ENCODE measurements around the gene UNC5CL. TPM values are rescaled to one million over a fixed set of nuclear protein-coding genes. Genes with fewer than 3 reads are reported as not detected.

The UNC5CL gene, protein sequence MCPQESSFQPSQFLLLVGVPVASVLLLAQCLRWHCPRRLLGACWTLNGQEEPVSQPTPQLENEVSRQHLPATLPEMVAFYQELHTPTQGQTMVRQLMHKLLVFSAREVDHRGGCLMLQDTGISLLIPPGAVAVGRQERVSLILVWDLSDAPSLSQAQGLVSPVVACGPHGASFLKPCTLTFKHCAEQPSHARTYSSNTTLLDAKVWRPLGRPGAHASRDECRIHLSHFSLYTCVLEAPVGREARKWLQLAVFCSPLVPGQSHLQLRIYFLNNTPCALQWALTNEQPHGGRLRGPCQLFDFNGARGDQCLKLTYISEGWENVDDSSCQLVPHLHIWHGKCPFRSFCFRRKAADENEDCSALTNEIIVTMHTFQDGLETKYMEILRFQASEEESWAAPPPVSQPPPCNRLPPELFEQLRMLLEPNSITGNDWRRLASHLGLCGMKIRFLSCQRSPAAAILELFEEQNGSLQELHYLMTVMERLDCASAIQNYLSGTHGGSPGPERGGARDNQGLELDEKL
- 1 to 10 TPM in 3 of 4 donors, not detected in 1; 1.1 to 1.7 (median 1.7) TPM for total RNA-seq

DNA sequence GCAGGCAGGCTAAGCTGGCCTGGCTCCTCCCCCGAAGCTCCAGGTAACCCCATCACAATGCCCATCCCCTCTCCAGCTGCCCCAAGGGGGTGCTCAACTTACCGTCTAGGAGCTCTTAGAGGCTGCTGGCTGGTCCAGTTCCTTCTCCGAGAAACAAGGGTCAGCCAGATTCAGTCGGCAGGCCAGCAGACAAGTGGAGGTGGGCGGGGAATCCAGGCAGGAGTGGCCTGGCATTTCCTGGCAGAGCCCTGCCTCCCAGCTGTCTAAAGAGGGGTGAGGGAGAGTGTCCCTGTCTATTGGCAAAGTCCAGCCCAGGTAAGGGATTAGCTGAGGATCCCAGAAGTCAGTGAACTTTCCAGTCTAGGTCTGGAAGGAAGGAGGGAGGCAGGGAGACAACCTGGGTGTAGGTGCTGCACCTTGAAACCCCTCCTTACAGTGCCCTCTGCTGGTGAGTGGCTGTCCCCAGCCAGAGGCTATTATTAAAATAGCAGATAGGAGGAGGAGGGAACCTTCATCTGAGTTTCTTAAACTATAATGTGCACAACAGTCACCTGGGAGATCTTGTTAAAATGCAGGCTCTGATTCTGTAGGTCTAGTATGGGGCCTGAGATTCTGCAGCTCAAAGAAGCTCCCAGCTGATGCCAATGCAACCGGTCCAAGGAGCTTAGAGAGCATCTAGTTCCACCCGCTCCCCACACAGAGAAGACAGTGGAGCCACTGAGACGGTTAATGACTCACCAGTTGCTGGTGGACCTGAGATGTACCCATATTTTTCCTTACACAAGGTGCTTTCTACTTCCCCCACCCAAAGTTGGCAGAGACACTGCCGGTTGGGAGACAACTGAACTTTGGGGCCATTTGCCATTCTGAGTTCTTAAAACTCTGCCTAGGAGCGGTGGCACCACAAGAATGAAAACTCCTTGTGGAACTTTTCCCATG is at the start of gene UNC5CL:
Gene UNC5CL, minus strand, starts transcription at position 162 of the 939 bp plus-strand sequence. CDS start 4,147 bp downstream, outside the sequence.
- TF ChIP-seq, protein P1, sequence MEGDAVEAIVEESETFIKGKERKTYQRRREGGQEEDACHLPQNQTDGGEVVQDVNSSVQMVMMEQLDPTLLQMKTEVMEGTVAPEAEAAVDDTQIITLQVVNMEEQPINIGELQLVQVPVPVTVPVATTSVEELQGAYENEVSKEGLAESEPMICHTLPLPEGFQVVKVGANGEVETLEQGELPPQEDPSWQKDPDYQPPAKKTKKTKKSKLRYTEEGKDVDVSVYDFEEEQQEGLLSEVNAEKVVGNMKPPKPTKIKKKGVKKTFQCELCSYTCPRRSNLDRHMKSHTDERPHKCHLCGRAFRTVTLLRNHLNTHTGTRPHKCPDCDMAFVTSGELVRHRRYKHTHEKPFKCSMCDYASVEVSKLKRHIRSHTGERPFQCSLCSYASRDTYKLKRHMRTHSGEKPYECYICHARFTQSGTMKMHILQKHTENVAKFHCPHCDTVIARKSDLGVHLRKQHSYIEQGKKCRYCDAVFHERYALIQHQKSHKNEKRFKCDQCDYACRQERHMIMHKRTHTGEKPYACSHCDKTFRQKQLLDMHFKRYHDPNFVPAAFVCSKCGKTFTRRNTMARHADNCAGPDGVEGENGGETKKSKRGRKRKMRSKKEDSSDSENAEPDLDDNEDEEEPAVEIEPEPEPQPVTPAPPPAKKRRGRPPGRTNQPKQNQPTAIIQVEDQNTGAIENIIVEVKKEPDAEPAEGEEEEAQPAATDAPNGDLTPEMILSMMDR (IDR thresholded peaks at IDR 0.05; ENCODE audit: low read depth) = no peak

DNA sequence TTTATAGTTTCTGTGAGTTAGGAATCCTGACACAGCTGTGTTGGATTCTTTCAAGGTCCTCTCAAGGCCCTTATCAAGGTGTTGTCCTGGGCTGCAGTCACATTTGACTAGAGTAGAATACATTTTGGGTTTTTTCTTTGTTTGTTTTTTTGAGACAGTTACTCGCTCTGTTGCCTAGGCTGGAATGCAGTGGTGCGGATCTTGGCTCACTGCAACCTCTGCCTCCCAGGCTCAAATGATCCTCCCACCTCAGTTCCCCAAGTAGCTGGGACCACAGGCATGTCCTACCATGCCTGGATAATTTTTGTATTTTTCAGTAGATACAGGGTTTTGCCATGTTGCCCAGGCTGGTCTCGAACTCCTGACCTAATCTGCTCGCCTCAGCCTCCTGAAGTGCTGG is 49.4 kb upstream of the UNC5CL start:
- TF ChIP-seq, protein P1 (IDR thresholded peaks at IDR 0.05; ENCODE audit: low read depth) = no peak

- TF ChIP-seq, protein P1 (IDR thresholded peaks at IDR 0.05; ENCODE audit: low read depth) = no peak
Observed at GRCh38 chr6:41085182-41085581, 46.2 kb upstream of the UNC5CL start.

DNA sequence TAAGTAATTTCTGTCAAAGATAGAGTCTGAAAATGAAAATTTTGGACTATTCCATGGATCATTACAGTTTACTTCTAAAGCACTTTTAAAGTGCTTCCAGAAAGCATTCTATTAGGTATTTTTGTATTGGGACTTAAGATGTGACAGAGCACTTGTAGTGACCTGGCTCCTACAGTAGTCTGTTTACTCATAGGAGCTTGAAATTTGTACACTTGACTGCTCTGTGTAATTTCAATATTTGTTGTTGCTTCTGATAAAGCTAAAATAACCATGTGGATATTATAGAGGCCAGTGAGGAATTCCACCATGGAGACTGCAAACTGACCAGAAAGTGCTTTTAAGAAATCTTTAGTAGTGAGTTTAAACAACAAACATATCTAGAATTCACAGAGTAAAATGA is 44.1 kb upstream of the UNC5CL start:
- TF ChIP-seq, protein P1 (IDR thresholded peaks at IDR 0.05; ENCODE audit: low read depth) = no peak

DNA sequence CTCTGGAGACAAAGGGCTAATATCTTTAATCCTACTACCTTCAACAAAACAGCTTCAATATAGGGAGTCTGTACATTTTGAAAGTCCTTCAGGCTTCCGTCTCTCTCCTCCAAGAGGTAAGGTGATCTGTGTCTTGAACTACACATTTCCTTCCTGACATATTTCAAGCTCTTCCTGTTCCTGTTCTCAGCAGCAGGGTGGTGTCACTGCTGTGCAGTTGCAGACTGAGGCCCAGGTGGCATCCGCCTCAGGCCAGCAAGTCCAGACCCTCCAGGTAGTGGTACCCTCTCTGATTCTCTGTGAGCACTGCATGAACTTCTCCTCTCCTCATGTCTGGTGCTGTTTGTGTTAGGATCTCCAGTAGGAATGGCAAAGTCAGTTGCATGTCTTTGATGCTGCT is 41.6 kb upstream of the UNC5CL start:
- TF ChIP-seq, protein P1 (IDR thresholded peaks at IDR 0.05; ENCODE audit: low read depth) = no peak

DNA sequence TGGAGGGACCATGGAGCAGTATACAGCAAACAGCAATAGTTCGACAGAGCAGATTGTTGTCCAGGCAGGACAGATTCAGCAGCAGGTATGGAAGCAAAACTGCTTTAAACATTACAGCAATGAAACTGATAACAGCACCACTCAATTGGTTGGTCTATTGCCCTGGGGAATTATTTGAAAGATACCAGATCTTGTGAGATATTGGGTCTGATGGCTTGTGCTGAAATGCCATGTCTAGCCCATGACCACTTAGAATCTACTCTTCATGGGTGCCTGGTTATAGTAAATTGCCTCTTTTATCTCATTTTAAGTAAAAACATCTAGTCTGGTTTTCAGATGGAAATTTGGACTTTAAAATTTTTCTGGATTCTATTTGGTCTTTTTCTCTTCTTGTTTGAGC is 40.1 kb upstream of the UNC5CL start:
- TF ChIP-seq, protein P1 (IDR thresholded peaks at IDR 0.05; ENCODE audit: low read depth) = no peak

GRCh38 chr6:41078101-41078500 is 39.1 kb upstream of the UNC5CL start:
- TF ChIP-seq, protein P1 (IDR thresholded peaks at IDR 0.05; ENCODE audit: low read depth) = no peak
